ENCODE measurements around the gene FYB2.

The FYB2 gene

GRCh38 chr1:56821462-56821797, 2.2 kb upstream of the FYB2 start:
- Mint-ChIP-seq H3K27ac (no peak overlapping the region), H3K9me3 (no peaks in the 10 kb centered on the region), H3K4me1 (peaks cover 6% of the 10 kb centered on the region), H3K27me3 (ENCODE audit: low read depth) (peaks cover 23% of the 10 kb centered on the region), H3K36me3 (ENCODE audit: low read depth) (no peaks in the 10 kb centered on the region), H3K4me3 (no peak overlapping the region)
- no peak for TF ChIP-seq CTCF (IDR thresholded peaks at IDR 0.05; ENCODE audit: unreplicated experiment in 3 of 3)

GRCh38 chr1:56820755-56821461, 1.7 kb upstream of the FYB2 start:
- Mint-ChIP-seq H3K9me3 (no peaks in the 10 kb centered on the region), H3K4me1 (peaks cover 6% of the 10 kb centered on the region), H3K36me3 (ENCODE audit: low read depth) (no peaks in the 10 kb centered on the region), H3K27me3 (ENCODE audit: low read depth) (peaks cover 22% of the 10 kb centered on the region), H3K4me3 (no peak overlapping the region), H3K27ac (no peak overlapping the region)
- TF ChIP-seq CTCF (IDR thresholded peaks at IDR 0.05; ENCODE audit: unreplicated experiment in 3 of 3), result peak; percentile 86 to 89 (median 86)

GRCh38 chr1:56817716-56818463, 1.3 kb downstream of the FYB2 start:
- Mint-ChIP-seq H3K4me1 (peaks cover 6% of the 10 kb centered on the region), H3K4me3 (no peak overlapping the region), H3K27me3 (ENCODE audit: low read depth) (peaks cover 12% of the 10 kb centered on the region), H3K36me3 (ENCODE audit: low read depth) (no peaks in the 10 kb centered on the region), H3K27ac (peak overlapping the region in 2 of 3 experiments; percentile 34 to 50), H3K9me3 (peaks cover 11% of the 10 kb centered on the region)
- no peak for TF ChIP-seq CTCF (IDR thresholded peaks at IDR 0.05; ENCODE audit: unreplicated experiment in 3 of 3)

GRCh38 chr1:56816909-56817308, 2.3 kb downstream of the FYB2 start:
- no peak for TF ChIP-seq CTCF (IDR thresholded peaks at IDR 0.05; ENCODE audit: unreplicated experiment in 3 of 3)
- Mint-ChIP-seq H3K4me3 (no peak overlapping the region), H3K9me3 (peaks cover 11% of the 10 kb centered on the region), H3K4me1 (peaks cover 6% of the 10 kb centered on the region), H3K36me3 (ENCODE audit: low read depth) (no peaks in the 10 kb centered on the region), H3K27ac (no peak overlapping the region), H3K27me3 (ENCODE audit: low read depth) (peaks cover 13% of the 10 kb centered on the region)

GRCh38 chr1:56816264-56816663, 2.9 kb downstream of the FYB2 start:
- Mint-ChIP-seq H3K27ac (no peak overlapping the region), H3K36me3 (ENCODE audit: low read depth) (no peaks in the 10 kb centered on the region), H3K27me3 (ENCODE audit: low read depth) (peaks cover 13% of the 10 kb centered on the region), H3K4me1 (peaks cover 6% of the 10 kb centered on the region), H3K4me3 (no peak overlapping the region), H3K9me3 (peaks cover 11% of the 10 kb centered on the region)
- no peak for TF ChIP-seq CTCF (IDR thresholded peaks at IDR 0.05; ENCODE audit: unreplicated experiment in 3 of 3)
